Skeletal muscle satellite cell (primary cell): Measurements from ENCODE around the gene GAGE2A.

ENCODE experiments used
- H3K27me3 ChIP-seq: 2 replicates; pipeline ENCODE4 v1.7.0; 2013; ENCODE audit warnings: low read length; ENCODE audit not compliant: control insufficient read depth, insufficient read depth
- H3K36me3 ChIP-seq: 2 replicates; pipeline ENCODE4 v1.7.0; 2013; ENCODE audit warnings: mild to moderate bottlenecking, control low read depth, low read length; ENCODE audit not compliant: insufficient read depth
- H3K4me1 ChIP-seq: 2 replicates; pipeline ENCODE4 v1.7.0; 2013; ENCODE audit warnings: low read length; ENCODE audit not compliant: control insufficient read depth, insufficient read depth
- H3K4me2 ChIP-seq: 2 replicates; pipeline ENCODE4 v1.7.0; 2013; ENCODE audit warnings: mild to moderate bottlenecking, low read length
- H3K4me3 ChIP-seq: 2 replicates; pipeline ENCODE4 v1.7.0; 2013; ENCODE audit warnings: low read length
- H3K9ac ChIP-seq: 2 replicates; pipeline ENCODE4 v1.7.0; 2013; ENCODE audit warnings: mild to moderate bottlenecking, low read depth, low read length, moderate library complexity
- H3K9me3 ChIP-seq: replicated peaks from 2 replicates; pipeline ENCODE4 v1.7.0; 2013; ENCODE audit warnings: mild to moderate bottlenecking, control low read depth, low read length

The GAGE2A gene

DNA sequence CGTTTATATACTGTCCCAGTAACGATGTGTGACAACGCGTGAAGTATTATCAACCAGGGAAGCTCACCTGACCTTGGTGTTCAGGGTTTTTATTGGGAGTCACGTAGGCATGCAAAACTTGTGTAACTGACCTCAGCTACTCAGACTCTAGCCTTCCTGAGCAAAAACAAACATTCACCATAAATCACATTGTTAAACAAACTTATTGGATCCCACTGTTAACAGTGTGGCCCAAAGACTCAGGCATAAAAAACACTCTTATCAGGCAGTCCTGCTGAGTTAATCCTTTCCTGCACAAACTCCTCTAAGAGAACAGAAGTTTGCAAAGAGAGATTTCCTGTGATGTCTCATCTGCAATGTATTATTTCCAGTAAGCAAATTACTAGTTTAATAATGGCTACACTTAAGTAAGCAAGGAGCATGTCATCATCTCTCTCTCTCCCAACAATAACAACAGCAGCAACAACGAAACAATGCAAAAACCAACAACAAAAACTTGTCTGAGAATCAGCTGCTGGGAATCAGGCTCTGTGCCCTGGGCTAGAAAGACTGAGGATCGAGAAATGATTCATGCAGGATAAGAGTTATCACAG, 21.5 kb downstream of the GAGE2A start:
- Histone ChIP-seq H3K27me3 (no peaks in the 10 kb centered on the region), H3K36me3 (no peaks in the 10 kb centered on the region), H3K4me3 (no peak overlapping the region), H3K9me3 (no peaks in the 10 kb centered on the region), H3K9ac (no peak overlapping the region), H3K4me1 (no peaks in the 10 kb centered on the region), H3K4me2 (no peak overlapping the region)

- Histone ChIP-seq H3K4me3 (no peak overlapping the region), H3K36me3 (no peaks in the 10 kb centered on the region), H3K4me1 (no peaks in the 10 kb centered on the region), H3K9ac (no peak overlapping the region), H3K27me3 (no peaks in the 10 kb centered on the region), H3K4me2 (no peak overlapping the region), H3K9me3 (peaks cover 3% of the 10 kb centered on the region)
Observed at GRCh38 chrX:49618574-49618973, 29.3 kb downstream of the GAGE2A start.

DNA sequence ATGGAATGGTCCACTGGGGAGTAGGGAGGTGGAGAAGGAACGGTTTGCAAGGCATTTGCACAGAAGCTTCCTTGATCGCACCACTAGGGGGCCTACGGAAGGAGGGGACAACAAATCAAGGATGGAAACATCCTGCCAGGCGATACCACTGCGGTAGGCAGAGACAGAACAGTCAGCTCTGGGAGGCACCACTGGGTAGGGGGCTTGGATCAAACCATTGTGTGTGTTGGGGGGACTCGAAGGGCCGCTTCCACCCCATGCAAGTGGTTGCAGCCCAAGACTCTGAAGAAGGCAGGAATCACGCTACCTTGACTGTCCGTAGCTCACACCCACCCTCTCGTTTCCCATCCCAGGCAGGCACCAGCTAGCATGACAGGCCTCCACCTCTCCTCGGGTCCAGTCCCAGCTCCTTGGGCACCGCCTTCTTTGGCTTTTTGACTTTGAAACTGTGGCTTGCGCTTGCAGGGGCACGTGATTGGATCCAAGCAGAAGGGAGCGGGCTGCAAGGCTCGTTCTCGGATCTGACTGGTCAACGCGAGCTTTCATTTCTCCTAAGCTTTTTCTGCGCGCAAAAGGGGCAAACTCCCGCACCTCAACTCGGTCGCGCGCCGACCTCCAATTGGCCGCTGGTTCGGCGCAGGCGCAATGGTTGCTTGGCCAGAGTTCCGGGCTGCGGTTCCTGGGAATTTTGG, 37.9 kb downstream of the GAGE2A start:
- Histone ChIP-seq H3K9ac (no peak overlapping the region), H3K4me2 (no peak overlapping the region), H3K9me3 (peaks cover 5% of the 10 kb centered on the region), H3K27me3 (no peaks in the 10 kb centered on the region), H3K4me3 (no peak overlapping the region), H3K36me3 (no peaks in the 10 kb centered on the region), H3K4me1 (no peaks in the 10 kb centered on the region)

DNA sequence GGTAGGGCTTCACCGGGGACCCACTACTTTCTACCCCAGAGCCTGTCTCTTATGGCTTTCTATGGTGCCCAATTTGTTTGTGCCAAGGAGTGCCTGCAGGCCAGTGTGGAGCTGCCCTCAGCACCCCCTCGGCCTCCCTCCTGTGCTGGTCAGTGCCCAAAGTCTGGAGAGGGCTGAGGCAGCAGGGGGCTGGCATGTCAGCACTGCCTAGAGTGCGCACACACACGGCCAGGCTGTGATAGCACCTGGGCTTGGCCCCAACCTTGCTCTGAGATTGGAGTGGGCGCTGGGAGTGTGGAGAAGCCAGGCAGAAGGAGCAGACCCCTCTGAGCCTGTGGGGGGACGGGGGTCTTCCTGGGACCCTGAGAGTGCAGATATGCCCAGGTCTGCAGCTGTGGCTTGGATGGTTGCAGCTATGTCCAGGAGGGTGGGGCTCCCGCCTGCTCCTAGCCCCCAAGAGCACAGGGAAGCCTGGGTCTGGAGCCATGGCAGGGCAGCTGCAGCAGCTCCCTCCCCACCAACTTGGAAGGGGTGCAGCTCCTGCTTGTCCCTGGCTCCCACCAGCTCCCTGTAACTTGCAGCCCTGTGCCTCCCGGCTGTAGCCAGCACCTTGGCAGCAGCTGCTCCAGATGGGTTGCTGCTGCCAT, 55.8 kb downstream of the GAGE2A start:
- Histone ChIP-seq H3K4me2 (no peak overlapping the region), H3K36me3 (no peaks in the 10 kb centered on the region), H3K9me3 (no peaks in the 10 kb centered on the region), H3K27me3 (no peaks in the 10 kb centered on the region), H3K4me1 (no peaks in the 10 kb centered on the region), H3K9ac (no peak overlapping the region), H3K4me3 (no peak overlapping the region)
